Raji (cell line): Measurements from ENCODE around the gene TMEM256.

Source experiments
- POLR2A ChIP-seq: IDR thresholded peaks from 2 replicates; pipeline ENCODE4 v1.6.1; 2011; ENCODE audit warnings: low read depth, low read length, control low read depth; ENCODE audit not compliant: insufficient read depth

The TMEM256 gene

GRCh38 chr17:7437369-7437863 lies 33.5 kb upstream of the TMEM256 start:
- no peak for TF ChIP-seq POLR2A

GRCh38 chr17:7436556-7437368 lies 32.9 kb upstream of the TMEM256 start:
- TF ChIP-seq POLR2A = 0 out of 2 replicates have a peak, but pooled peaks have one; percentile 42

DNA sequence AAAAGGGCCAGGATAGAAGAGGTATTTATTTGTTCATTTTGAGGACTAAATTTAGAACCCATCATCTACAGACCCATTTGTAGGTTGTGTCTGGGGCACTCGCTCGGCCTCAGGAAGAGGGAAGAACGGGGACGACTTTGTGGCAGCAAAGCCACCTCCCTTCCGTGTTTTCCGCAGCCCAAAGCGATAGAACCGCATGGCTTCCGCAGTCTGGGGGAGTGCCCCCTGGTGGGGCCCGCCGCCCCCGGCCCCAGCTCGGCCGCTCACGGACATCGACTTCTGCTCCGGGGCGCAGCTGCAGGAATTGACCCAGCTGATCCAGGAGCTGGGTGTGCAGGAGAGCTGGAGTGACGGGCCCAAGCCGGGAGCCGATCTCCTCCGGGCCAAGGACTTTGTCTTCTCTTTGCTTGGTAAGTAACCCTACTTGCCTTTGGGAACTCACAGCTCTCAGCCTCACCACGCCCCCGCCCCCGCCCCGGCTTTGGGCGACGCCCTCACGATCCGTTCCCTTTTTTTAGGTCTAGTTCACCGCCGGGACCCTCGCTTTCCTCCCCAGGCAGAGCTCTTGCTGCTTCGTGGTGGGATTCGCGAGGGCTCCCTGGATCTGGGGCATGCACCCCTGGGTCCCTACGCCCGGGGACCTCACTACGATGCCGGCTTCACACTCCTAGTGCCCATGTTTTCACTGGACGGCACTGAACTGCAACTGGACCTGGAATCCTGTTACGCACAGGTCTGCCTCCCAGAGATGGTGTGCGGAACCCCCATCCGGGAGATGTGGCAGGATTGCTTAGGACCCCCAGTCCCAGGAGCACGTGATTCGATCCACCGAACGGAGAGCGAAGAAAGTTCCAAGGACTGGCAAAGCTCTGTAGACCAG lies 32.0 kb upstream of the TMEM256 start:
- TF ChIP-seq POLR2A = no peak

- no peak for TF ChIP-seq POLR2A
Observed at GRCh38 chr17:7432296-7432695, 28.4 kb upstream of the TMEM256 start.

DNA sequence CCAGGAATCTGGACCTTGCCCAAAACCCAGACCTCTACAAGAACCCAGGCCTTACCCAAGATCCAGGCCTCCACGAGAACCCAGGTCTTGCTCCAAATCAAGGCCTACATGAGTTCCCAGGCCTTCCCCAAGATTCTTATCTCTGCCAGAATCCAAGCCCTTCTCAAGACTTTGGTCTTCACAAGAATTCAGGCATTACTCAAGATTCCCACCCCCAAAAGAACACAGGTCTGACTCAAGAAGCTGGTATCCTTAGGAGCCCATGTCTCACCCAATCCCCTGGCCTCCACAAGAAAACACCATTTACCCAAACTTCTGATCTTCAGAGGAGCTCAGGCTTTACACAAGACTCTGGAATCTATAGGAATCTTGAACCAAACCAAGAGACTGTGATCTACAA lies 27.3 kb upstream of the TMEM256 start:
- TF ChIP-seq POLR2A = no peak

DNA sequence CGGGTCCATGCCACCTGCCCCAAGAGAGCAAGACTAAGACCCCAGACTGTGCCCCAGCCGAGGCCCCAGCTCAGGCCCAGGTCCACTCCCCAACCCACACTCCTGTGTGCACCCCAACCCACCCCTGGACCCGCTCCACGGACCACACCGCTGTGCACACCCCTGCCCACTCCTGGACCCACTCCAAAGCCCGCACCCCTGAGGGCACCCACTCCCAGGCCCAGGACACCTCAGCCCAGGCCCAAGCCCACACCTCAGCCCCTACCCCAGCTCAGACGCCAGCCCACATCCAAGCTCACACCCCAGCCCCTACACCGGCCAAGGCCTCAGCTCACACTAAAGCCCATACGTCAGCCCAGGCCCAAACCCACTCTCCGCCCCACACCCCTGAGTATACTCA lies 25.8 kb upstream of the TMEM256 start:
- TF ChIP-seq POLR2A = no peak

- TF ChIP-seq POLR2A = no peak
Observed at GRCh38 chr17:7428557-7428956, 24.7 kb upstream of the TMEM256 start, which contains the start of gene SPEM3. Gene SPEM3 (plus strand): TSS chr17:7428857. CDS start chr17:7428903, 46 bp downstream.

DNA sequence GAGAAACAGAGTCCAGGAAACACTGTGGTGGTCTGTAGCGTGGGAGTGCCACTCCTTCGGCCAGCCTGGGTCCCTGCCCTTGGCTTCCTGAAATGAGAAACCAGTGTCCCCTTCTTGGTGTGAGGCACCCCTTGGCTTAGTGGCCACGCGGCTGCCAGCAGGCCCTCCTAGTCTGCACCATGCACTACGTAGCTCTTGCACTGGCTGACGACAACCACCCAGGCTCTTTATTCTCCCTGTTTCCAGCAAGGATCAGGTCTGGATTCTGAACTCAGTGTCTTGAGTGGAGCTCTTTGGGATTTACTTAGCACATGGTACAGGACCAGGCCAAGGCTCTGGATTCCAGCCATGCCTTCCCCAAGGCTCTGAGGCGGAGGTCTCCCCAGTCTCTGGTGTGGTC lies 23.7 kb upstream of the TMEM256 start:
- TF ChIP-seq POLR2A = no peak

- no peak for TF ChIP-seq POLR2A
Observed at GRCh38 chr17:7426896-7427489, 23.1 kb upstream of the TMEM256 start.

DNA sequence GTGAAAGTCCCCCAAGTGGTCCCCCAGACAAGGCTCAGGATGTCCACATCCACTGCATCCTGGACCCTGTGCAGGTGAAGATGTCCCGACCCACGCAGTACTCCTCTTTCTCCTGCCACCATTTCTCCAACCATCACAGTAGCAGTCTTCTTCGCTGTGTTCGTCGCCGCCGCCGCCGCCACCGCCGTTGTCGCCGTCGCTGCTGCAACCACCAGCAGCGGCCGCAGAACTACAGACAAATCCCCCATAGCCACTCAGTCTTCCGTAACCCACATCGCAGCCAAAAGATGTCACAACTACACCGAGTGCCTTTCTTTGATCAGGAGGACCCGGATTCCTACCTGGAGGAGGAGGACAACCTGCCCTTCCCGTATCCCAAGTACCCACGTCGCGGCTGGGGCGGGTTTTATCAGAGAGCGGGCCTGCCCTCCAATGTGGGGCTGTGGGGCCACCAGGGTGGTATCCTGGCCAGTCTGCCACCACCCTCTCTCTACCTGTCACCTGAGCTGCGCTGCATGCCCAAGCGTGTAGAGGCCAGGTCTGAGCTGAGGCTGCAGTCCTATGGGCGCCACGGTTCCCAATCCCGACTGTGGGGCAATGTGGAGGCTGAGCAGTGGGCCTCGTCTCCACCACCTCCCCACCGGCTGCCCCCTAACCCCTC lies 22.4 kb upstream of the TMEM256 start:
- no peak for TF ChIP-seq POLR2A

DNA sequence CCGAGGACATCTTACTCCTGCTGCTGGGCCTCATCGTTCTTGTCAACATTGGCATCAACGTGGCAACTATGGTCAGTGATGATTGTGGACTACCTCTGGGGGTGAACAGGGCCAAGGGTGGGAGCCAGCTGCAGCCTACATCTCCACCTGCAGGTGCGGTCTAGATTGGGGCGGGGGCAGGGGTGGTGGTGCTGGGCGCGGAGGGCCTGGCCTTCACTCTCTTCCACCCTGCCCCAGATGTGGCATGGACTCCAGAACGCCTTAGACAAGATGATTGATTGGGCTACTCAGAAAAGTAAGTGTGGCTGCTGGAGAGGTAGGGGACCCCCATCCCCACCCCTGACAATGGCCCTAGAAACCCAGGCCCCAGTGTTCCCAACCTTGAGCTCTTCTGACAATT lies 21.9 kb upstream of the TMEM256 start:
- no peak for TF ChIP-seq POLR2A

DNA sequence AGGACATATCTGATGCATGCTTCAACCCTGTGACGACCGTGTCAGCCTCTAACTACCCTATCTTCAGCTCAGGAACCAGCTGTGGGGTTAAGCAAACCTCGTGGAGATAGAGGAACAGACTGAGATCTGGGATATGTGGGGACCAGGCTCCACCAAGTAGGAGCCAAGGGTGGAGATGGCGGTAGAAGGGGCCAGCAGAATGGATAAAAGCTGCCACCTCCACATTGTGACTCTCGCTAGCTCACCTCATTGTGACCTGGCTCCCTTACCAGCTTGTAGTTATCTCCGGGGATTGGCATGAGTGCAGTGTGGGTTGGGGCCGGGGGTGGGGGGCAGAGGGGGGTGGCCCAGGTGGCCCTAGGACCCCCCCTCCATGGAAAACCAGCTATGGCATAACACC lies 21.4 kb upstream of the TMEM256 start, which contains the start of gene SPEM2:
SPEM2 (plus strand) TSS at position 301 of the 400 bp plus-strand sequence; CDS start at position 374, 73 bp downstream.
- TF ChIP-seq POLR2A = no peak

DNA sequence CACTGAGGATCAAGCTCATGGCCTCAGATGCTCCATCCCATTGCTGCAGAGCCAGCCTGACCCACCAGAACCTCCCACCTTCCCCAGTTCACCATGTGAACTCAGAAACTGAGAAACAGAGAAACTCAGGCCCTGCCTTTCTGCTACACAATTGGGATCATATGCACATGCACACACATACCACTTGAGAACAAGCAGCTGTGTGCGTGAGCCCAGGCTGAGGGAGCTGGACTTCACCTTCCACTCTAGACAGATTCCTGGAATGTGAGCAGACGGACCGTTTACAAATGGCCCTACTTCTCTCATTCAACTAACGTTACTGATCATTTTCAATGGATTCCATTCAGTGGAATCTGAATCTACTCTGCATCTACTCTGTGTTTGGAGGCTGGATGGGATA lies 19.8 kb upstream of the TMEM256 start:
- no peak for TF ChIP-seq POLR2A

DNA sequence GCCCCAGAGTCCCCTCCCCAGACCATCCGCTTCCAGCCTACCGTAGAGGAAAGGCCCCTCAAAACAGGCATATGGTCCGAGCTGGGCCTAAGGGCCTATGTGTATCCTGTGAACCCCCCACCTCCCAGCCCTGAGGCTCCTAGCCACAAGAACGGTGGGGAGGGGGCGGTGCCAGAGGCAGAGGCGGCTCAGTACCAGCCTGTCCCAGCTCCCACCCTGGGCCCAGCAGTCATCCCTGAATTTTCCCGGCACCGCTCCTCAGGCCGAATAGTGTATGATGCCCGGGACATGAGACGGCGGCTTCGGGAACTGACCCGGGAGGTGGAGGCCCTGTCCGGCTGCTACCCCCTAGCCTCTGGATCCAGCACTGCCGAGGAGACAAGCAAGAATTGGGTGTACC lies 17.3 kb upstream of the TMEM256 start:
- no peak for TF ChIP-seq POLR2A
